Lung (tissue), 12 donors: ENCODE results near the gene ADAM12. TPM values are rescaled to one million over a fixed set of nuclear protein-coding genes. Genes with fewer than 3 reads are reported as not detected.

ENCODE experiments used
- ATAC-seq: fragments of 200-7000 bp; cut with Tn5 transposase; one replicate; pipeline ENCODE4 v1.9.1; 2020; ENCODE audit warnings: moderate number of reproducible peaks; ENCODE audit not compliant: insufficient read depth, low FRiP score
- DNase-seq, 3 donors: peaks; one replicate each; pipeline ENCODE4 v3.0.0-alpha.2; 2013 to 2017
- H3K27ac ChIP-seq, 2 donors: one replicate each; pipeline ENCODE4 v1.5.1; 2013; ENCODE audit warnings: mild to moderate bottlenecking in 2 of 2, moderate library complexity in 2 of 2, control low read depth in 1 of 2, inconsistent platforms in 1 of 2, low read depth in 1 of 2, low read length in 1 of 2
- H3K27me3 ChIP-seq, 3 donors: one replicate each; pipeline ENCODE4 v1.5.1; 2013; ENCODE audit warnings: low read length in 2 of 3; ENCODE audit not compliant: control insufficient read depth in 3 of 3, insufficient read depth in 3 of 3
- H3K36me3 ChIP-seq, 4 donors: one replicate each; pipeline ENCODE4 v1.5.1; 2013; ENCODE audit warnings: low read length in 4 of 4, mild to moderate bottlenecking in 1 of 4, moderate library complexity in 1 of 4; ENCODE audit not compliant: control insufficient read depth in 4 of 4, insufficient read depth in 4 of 4
- H3K4me1 ChIP-seq, 5 donors: one replicate each; pipeline ENCODE4 v1.5.1; 2013; ENCODE audit warnings: low read length in 5 of 5, mild to moderate bottlenecking in 2 of 5, moderate library complexity in 1 of 5; ENCODE audit not compliant: control insufficient read depth in 5 of 5, insufficient read depth in 5 of 5
- H3K4me3 ChIP-seq: one replicate; pipeline ENCODE4 v1.5.1; 2013; ENCODE audit warnings: mild to moderate bottlenecking, control low read depth, moderate library complexity
- H3K9ac ChIP-seq, 2 donors: one replicate each; pipeline ENCODE4 v1.5.1; 2013; ENCODE audit warnings: low read length in 2 of 2, control low read depth in 1 of 2; ENCODE audit not compliant: insufficient read depth in 1 of 2
- H3K9me3 ChIP-seq, 4 donors: one replicate each; pipeline ENCODE4 v1.5.1; 2013; ENCODE audit warnings: low read length in 3 of 4, mild to moderate bottlenecking in 1 of 4, moderate library complexity in 1 of 4; ENCODE audit not compliant: control insufficient read depth in 4 of 4, insufficient read depth in 3 of 4
- CTCF ChIP-seq: IDR thresholded peaks from 2 replicates; pipeline ENCODE4 v1.5.1; 2012; ENCODE audit warnings: mild to moderate bottlenecking; ENCODE audit errors: control extremely low read depth, extremely low read depth
- WGBS, 2 donors: extraction: QIAGEN DNeasy Blood & Tissue Kit; methylation state at CpG; one replicate each; pipeline ENCODE4 v1.1.7; 2013; 5-methylcytosine and 5-hydroxymethylcytosine counted together
- polyA plus RNA-seq, 2 donors: library from polyadenylated mRNA; stranded (reverse); fragments of 200-250 nt; gene quantifications; one replicate each; pipeline ENCODE4 v1.2.1, GENCODE V29; 2013
- total RNA-seq, 2 donors: library from RNA; depleted of rRNA in 1 of 2; stranded (reverse); fragments of >200 nt in 1 of 2; gene quantifications; one replicate each; pipeline ENCODE4 v1.2.1, GENCODE V29; 2014 to 2021
- donor health status: control.
- donor health status: control.
- donor health status: Bipolar disorder and iron deficiency.
- donor health status: healthy.
- donor health status: DM: yes; HTN: yes; CAD: no.

ADAM12 gene
- total and polyA plus RNA-seq, 4 donors = 0.16 to 5.8 (median 0.85) TPM

GRCh38 chr10:126402721-126403695 lies 14.7 kb upstream of the ADAM12 start:
- peak in 2 of 3 donors; percentile 48 to 64 for DNase-seq
- H3K36me3 ChIP-seq = no peaks in the 10 kb centered on the region
- H3K9ac ChIP-seq = no peak overlapping the region
- no peak overlapping the region for H3K27ac ChIP-seq
- no peak overlapping the region for H3K4me3 ChIP-seq
- no peak for TF ChIP-seq CTCF
- H3K27me3 ChIP-seq = no peaks in the 10 kb centered on the region
- WGBS, 2 donors = 52 to 61% methylated on average over 7 of the region's 7 CpGs
- ATAC-seq = no peak
- no peaks in the 10 kb centered on the region for H3K9me3 ChIP-seq
- peaks cover 0 to 23% (median 8%) of the 10 kb centered on the region in 5 donors for H3K4me1 ChIP-seq

GRCh38 chr10:126400641-126401040 lies 12.4 kb upstream of the ADAM12 start:
- 67 to 80% methylated on average over 4 of the region's 4 CpGs for WGBS, 2 donors
- Histone ChIP-seq H3K4me3 (no peak overlapping the region), H3K36me3 (no peaks in the 10 kb centered on the region), H3K27me3 (no peaks in the 10 kb centered on the region), H3K9ac (no peak overlapping the region), H3K9me3 (no peaks in the 10 kb centered on the region), H3K4me1 (peaks cover 0 to 34% (median 16%) of the 10 kb centered on the region in 5 donors), H3K27ac (no peak overlapping the region)
- TF ChIP-seq CTCF = no peak
- ATAC-seq = no peak
- DNase-seq = no peak

- Histone ChIP-seq H3K4me3 (no peak overlapping the region), H3K4me1 (peaks cover 0 to 34% (median 21%) of the 10 kb centered on the region in 5 donors), H3K27ac (no peak overlapping the region), H3K9ac (no peak overlapping the region), H3K27me3 (no peaks in the 10 kb centered on the region), H3K9me3 (no peaks in the 10 kb centered on the region), H3K36me3 (no peaks in the 10 kb centered on the region)
- DNase-seq (no peak), ATAC-seq (no peak)
- 81 to 82% methylated on average over 4 of the region's 4 CpGs for WGBS, 2 donors
- TF ChIP-seq CTCF = no peak
Measured at GRCh38 chr10:126398924-126399323, 10.6 kb upstream of the ADAM12 start.
